ENCODE measurements around the gene MAPKAP1.

GRCh38 chr9:125750627-125751011 is 43.6 kb upstream of the MAPKAP1 start:
- no peak for TF ChIP-seq ZNF143 (CRISPR knock-in tag; IDR thresholded peaks at IDR 0.05)
- no peak for TF ChIP-seq ZNF655 (CRISPR knock-in tag; IDR thresholded peaks at IDR 0.05)
- no peak for TF ChIP-seq HCFC1 (IDR thresholded peaks at IDR 0.05; ENCODE audit: low read depth, low read length)
- TF ChIP-seq HOMEZ (CRISPR knock-in tag; IDR thresholded peaks at IDR 0.05) = no peak
- no peak for TF ChIP-seq MED1 (CRISPR knock-in tag; IDR thresholded peaks at IDR 0.05; ENCODE audit: borderline replicate concordance)

All from K562 (cell line).